Pons (tissue), 1 donor: ENCODE measurements around the gene IL36B.
"Not testable (repeated sequence)": the region's sequence is repeated elsewhere in the genome, so short reads cannot be mapped to it uniquely, and the experiment has no call there.

Experiments used
- DNase-seq: peaks from one replicate; pipeline ENCODE4 v3.0.0-alpha.2; 2016; ENCODE audit warnings: low spot score

Gene IL36B

DNA sequence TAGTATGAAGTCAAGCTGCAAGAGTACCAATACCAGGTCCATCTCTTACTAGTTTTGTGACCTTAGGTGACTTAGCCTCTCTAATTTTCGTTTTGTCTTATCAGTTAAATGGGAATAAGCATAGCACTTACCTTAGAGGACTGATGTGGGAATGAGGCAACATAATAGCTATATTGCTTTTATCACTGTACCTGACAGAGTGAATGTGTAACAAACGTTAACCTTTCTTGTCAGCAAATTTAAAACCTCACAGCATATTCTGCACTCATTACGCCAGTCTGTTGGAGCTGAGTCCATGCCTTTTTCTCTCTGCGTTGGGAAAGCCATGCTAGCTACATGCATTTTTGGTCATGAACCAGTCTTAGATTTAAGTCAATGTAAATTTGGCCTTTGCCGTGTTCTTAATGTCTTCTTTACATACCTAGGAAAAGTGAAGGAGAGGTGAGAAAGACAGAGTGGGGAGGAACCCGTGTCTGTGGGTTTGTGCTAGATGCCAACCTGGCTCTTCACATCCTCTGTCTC, at the start of gene IL36B:
Gene IL36B, minus strand, starts transcription at position 472 of the 522 bp plus-strand sequence.
- no peak for DNase-seq

DNA sequence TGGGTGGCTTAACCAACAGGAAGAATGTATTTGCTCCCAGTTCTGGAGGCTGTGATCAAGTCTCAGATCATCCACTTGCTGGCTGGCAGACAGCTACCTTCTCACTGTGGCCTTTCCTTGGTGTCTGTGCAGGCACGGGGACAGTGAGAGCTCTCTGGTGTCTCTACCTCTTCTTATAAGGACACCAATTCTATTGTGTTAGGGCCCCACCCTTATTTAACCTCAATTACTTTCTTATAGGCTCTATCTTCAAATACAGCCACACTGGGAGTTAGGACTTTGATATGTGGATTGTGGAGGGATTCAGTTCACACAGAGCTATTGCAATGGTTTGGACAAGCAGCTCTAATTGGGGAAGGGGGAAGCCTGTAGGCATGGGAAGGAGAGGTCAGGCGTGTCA, 49.5 kb upstream of the IL36B start:
- DNase-seq = no peak

DNA sequence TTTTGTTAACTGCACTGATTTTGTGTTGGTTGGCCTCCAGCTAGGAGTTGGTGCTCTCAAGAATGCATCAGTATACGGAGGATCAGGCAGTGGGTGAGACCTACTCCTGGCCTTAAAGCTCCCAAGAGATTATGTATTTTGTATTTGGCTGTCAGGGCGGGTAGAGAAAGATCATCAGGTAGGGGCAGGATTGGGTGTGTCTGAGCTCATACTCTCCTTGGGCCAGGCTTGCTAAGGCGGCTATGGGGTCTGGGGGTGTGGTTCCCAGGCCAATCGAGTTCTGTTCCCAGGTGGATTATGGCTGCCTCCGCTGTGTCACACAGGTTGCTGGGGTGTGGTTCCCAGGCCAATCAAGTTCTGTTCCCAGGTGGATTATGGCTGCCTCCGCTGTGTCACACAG, 45.9 kb upstream of the IL36B start:
- no peak for DNase-seq

DNA sequence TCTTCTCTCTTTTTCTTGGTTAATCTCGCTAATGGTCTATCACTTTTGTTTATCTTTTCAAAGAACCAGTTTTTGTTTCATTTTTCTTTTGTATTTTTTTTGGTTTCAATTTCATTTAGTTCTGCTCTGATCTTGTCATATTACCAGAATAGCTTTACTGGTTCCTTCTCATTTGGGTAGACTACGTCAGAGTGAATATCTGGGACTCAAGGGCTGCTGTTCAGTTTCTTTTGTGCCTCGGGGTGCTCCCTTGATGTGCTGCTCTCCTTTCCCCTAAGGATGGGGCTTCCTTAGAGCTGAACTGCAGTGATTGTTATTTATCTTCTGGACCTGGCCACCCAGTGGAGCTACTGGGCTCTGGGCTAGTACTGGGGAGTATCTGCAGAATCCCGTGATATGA, 45.4 kb upstream of the IL36B start:
- no peak for DNase-seq

GRCh38 chr2:113096842-113097618, 44.4 kb upstream of the IL36B start:
- DNase-seq = not testable (repeated sequence)

DNA sequence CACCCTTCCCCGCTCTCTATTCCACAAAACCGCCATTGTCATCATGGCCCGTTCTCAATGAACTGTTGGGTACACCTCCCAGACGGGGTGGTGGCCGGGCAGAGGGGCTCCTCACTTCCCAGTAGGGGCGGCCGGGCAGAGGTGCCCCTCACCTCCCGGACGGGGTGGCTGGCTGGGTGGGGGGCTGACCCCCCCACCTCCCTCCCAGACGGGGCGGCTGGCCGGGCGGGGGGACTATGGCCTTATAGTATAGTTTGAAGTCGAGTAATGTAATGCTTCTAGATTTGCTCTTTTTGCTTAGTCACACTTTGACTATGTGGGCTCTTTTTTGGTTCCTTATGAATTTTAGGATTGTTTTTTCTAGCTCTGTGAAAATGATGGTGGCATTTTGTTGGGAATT, 43.6 kb upstream of the IL36B start:
- not testable (repeated sequence) for DNase-seq

DNA sequence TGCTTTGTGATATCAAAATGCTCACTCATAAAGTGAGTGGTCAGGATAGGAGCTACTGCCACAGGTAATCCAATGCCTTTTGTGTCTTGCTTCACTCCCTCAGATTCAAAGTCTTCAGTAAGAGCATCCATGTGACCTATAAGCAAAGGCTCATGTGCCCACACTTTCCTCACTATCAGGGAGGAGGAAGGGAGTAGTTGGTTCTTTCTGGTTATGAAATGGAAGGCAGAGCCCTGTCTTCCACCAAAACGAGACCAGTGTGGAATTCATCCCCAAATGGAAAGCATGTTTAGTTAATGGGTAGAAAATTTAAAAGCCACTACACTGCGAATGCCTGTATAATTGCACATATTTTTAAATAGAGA, 40.9 kb upstream of the IL36B start:
- DNase-seq = no peak

GRCh38 chr2:113092864-113093612, 40.4 kb upstream of the IL36B start:
- DNase-seq = no peak

- no peak for DNase-seq
Measured at GRCh38 chr2:113091231-113091896, 38.7 kb upstream of the IL36B start.

- peak; percentile 40 for DNase-seq
Measured at GRCh38 chr2:113089916-113090315, 37.2 kb upstream of the IL36B start.

GRCh38 chr2:113088213-113088992, 35.7 kb upstream of the IL36B start:
- no peak for DNase-seq

GRCh38 chr2:113085542-113085941, 32.9 kb upstream of the IL36B start:
- no peak for DNase-seq

DNA sequence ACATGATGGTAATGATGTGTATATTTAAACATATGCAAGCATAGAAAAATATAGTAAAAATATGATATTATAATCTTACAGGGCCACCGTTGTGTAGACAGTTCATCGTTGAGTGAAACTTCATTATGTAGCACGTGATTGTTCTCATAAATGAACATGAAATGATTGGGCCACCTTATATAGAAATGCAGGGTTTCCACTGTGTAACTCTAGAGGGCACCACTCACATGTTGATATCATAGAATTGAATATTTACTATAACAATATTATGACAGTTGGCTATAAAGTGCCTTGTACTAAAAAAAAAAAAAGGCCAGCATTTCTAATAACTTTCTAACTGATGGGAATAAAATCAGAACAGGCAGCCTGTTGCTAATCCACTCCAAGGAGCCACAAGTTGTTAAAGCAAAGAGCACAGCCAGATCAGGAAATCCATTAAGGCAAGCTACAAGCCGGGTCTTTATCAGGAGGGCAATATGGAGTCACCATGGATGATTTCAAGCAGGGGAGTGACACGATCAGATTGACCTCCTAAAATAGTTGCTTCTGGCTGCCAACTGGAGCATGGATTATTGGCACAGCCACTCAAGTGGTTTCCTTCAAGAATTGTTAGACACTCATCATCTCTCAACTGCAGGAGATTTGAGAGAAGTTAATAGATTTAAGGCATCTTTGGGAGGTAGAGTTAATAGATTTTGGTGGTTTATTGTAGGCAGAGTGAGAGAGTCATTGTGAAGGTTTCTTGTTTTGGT, 31.8 kb upstream of the IL36B start:
- DNase-seq = no peak

- DNase-seq = no peak
Measured at GRCh38 chr2:113083296-113083695, 30.6 kb upstream of the IL36B start.

- DNase-seq = no peak
Measured at GRCh38 chr2:113081488-113082210, 29.0 kb upstream of the IL36B start.

DNA sequence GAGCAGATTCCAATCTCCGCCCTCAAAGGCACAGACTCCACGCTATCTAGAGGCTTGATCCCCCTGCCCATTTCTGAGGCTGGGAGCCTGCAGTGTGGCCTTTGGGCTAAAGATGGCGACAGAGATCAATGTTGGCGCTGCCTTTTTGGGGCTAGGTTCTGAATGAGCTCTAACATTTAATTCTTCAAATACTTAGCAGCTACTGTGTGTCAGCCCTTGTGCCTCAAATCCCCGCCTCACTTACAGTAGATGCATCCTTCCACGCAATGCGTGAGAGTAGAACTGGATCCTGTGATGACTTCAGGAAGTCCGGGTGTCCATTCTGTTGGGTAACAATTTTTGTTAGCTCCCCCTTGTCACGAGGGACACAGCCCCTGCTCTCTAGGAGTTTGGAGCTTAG, 27.5 kb upstream of the IL36B start:
- DNase-seq = no peak

- no peak for DNase-seq
Measured at GRCh38 chr2:113079131-113079530, 26.5 kb upstream of the IL36B start.

DNA sequence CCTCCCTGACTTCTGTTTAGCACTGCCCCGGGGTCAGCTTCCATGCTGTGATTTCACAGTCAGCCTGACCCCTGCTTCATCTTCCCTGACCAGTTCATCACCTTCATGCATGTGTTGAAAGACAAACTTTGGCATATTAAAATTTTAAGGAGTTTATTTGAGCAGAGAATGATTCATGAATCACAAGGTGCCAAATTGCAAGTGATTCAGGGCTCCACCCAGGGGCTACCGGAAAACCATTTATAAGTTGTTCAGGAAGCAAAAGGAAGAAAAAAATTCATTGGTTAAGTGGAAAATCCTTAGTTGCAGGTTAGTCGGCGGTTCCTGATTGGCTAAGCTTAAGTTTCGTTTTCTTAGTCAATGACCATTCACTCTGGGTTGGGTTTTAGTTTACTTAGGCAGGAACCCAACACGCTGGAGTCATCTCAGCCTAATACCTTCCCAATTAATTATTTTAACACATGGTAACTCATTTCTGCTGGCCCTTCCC, 25.7 kb upstream of the IL36B start:
- DNase-seq = no peak

- DNase-seq = no peak
Measured at GRCh38 chr2:113077921-113078320, 25.3 kb upstream of the IL36B start.

GRCh38 chr2:113076954-113077669, 24.4 kb upstream of the IL36B start:
- DNase-seq = no peak
